Hematopoietic multipotent progenitor cell treated with erythropoietin and hydrocortisone succinate and interleukin-3 and kit ligand, for 6 days (in vitro differentiated cells): ENCODE results near the gene SLC35G3.
"Not testable (repeated sequence)": the region's sequence is repeated elsewhere in the genome, so short reads cannot be mapped to it uniquely, and the experiment has no call there.

Source experiments
- DNase-seq: peaks from one replicate; pipeline ENCODE4 v3.0.0-alpha.2; 2015

SLC35G3 gene

GRCh38 chr17:35162755-35163154 is 31.4 kb downstream of the SLC35G3 start:
- DNase-seq = no peak

GRCh38 chr17:35161281-35161761 is 32.9 kb downstream of the SLC35G3 start:
- DNase-seq = peak; percentile 71

GRCh38 chr17:35160354-35161201 is 33.6 kb downstream of the SLC35G3 start:
- peak; percentile 9 for DNase-seq

- no peak for DNase-seq
Observed at GRCh38 chr17:35159940-35160339, 34.3 kb downstream of the SLC35G3 start.

- no peak for DNase-seq
Observed at GRCh38 chr17:35155246-35155645, 38.9 kb downstream of the SLC35G3 start.

- DNase-seq = no peak
Observed at GRCh38 chr17:35154196-35155165, 39.7 kb downstream of the SLC35G3 start.

GRCh38 chr17:35152421-35153140 is 41.6 kb downstream of the SLC35G3 start:
- no peak for DNase-seq

GRCh38 chr17:35151080-35151479 is 43.1 kb downstream of the SLC35G3 start:
- DNase-seq = not testable (repeated sequence)

GRCh38 chr17:35149941-35150340 is 44.3 kb downstream of the SLC35G3 start:
- DNase-seq = no peak

GRCh38 chr17:35148144-35148543 is 46.0 kb downstream of the SLC35G3 start:
- DNase-seq = no peak

- no peak for DNase-seq
Observed at GRCh38 chr17:35147375-35147905, 46.8 kb downstream of the SLC35G3 start, which contains the start of gene UNC45B. TSS of gene UNC45B (plus strand) at chr17:35147817. CDS start at chr17:35148264, 447 bp downstream.

GRCh38 chr17:35146214-35146833 is 47.9 kb downstream of the SLC35G3 start:
- no peak for DNase-seq

GRCh38 chr17:35144840-35145239 is 49.4 kb downstream of the SLC35G3 start:
- no peak for DNase-seq
